Measurements from ENCODE around the gene PPOX.

PPOX gene

DNA sequence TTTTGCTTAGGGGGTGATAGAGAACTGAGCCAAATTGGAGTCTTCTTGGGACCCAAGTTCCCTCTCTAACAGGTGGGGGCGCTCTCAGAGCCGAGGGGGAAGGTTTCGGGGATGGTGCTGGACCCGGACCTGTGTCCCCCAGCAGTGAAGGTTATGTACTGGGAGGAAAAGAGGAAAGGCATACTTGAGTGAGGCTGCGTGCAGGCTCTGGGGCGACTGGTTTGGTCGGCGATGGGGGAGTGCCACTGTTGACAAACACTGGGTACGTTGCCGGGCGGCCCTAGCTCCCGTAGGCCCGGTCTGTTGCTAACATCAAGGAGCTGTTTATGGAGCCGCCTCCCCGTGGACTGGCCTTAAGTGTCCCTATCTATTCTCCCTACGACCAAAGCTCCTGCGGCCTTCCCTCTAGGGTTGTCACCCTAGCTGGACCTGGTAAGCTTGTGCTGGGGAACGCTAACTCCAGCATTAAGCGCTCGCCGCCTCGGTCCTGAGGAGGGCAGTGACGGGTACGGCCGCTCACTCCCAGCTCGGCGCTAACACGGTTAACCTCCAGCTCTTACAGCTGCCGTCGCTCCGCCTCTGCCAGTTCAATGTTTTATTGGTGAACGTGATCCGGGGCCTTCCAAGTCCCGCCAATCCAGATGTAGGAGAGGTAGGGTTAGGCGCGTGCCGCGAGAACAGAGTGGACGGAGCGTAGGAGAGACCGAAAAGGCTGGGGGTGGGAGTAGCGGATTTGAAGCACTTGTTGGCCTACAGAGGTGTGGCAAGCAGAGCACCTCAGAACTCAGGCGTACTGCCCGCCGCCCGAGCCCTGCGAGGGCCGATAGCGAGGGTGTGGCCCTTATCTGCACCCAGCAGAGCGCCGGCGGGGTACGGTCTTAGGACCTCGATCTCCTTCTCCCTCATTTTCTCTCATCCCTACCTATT lies at the start of gene PPOX:
TSS of gene PPOX (plus strand) at position 685 of the 927 bp plus-strand sequence. CDS start 422 bp downstream, outside the sequence.
- DNase-seq (ENCODE audit: low read depth) = peak; percentile 97

- peak; percentile 71 for DNase-seq (ENCODE audit: low read depth)
Measured at GRCh38 chr1:161117759-161118581, 48.3 kb upstream of the PPOX start, which contains the start of the genes NIT1 and PFDN2. Gene NIT1 (plus strand): TSS chr1:161118105. CDS start chr1:161118177, 72 bp downstream. Gene PFDN2 (minus strand): TSS chr1:161118037. CDS start chr1:161118026, 11 bp downstream.

GRCh38 chr1:161119092-161119903 lies 46.9 kb upstream of the PPOX start:
- peak; percentile 61 for DNase-seq (ENCODE audit: low read depth)

DNA sequence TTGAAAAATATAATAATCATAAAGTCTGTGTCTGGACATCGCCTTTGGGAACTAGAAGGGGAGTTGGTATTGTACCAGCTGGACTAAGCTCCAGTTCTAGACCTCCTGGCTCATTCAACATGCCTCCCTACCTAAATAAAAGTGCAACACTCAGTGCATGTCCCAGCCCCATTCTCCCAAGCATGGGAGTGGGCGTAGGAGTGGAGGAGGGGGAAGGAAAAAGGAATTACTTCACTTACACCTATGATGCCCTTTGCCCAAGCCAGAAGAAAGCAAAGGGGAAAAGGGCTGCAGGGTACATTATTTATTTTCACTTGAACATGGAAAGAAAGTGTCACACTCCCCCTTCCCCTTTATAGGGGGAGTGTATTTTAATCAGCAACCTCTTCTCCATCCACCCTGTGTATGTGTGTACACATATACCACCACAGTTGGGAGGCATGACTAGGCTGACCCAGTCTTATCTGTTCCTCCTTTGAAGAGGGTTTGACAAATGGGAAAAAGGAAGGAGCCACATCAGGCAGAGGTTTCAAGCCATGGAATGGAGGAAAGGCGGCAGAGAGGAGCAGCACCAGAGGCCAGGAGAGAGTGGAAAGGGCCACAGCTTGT lies 45.1 kb upstream of the PPOX start:
- no peak for DNase-seq (ENCODE audit: low read depth)

- DNase-seq (ENCODE audit: low read depth) = no peak
Measured at GRCh38 chr1:161121834-161122233, 44.4 kb upstream of the PPOX start.

DNA sequence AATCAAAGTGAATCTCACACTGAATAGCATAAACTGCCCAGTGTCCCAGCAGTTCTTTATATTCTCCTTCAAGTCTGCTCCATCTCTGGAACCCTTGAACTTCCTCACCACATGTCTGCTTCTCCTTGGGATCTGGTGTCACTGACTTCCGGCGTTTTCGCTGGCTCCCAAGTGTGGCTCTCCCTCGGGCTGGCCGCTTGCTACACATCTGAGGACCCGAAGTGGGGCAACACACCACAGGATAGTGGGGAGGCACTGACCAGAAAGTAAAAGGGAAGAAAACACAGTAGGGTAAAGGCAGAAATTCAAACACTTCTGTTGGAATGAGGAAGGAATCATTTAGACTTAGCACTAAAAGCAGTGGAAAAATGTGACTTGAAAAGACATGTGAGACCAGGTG lies 43.3 kb upstream of the PPOX start:
- no peak for DNase-seq (ENCODE audit: low read depth)

DNA sequence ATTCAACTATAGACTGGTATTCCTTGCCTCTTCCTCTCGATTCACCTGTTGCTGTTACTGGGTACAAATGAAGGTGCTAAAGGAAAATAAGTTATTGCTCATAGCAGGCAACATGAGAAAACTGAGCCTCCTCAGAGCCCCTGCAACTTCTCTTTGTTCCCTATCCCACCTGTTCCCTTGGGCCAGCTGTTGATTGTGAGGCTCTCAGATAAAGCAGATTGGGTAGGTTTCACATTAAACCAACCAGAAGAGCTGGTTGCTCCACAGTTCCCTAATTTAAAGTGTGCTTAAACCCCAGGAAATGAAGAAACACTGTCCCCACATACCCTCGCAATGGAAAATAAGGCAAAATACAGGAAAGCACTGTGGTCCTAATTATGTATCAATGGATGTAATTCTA lies 38.6 kb upstream of the PPOX start:
- DNase-seq (ENCODE audit: low read depth) = no peak

GRCh38 chr1:161128591-161129420 lies 37.4 kb upstream of the PPOX start:
- no peak for DNase-seq (ENCODE audit: low read depth)

GRCh38 chr1:161130266-161130665 lies 36.0 kb upstream of the PPOX start:
- DNase-seq (ENCODE audit: low read depth) = no peak

DNA sequence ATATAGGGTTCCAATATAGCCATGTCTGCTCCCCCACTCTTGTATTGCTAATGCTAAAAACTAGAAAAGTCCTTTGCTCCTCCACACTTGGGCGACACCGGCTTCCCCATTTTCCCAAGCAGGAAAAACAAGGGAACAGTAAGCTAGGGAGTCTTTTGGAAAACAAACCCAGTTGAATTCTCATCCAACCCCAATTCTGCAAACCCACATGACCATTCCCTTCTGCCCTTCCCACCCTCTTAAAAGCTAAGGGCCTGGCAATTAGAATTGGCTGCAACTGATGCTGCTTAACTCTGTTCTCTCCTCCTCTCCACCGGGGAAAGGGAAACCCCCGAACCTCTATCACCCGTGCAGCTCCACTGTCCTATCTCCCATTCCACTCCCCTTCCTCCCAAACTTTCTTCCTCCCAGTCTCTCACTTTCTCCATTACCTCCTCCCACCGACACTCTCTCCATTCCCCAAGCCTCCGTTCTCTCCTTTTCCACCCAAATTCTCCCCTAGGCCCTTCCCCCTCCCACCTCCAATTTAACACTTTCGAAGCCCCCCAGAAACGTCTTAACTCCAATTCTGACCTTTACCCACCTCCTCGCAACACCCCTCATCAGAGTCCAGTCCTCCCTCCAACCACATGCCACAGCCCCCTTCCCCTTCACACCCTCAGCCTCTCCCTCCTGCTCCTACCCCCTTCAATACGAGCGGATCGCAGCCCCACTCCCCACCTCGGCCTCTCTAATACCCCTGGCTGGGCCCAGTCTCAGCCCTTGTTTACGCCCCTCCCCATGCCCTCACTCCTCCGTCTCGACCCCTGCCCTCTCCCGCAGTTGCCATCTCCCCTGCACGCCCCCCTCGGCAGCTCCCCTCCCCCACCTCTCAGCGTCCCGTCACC lies 34.5 kb upstream of the PPOX start:
- DNase-seq (ENCODE audit: low read depth) = no peak

DNA sequence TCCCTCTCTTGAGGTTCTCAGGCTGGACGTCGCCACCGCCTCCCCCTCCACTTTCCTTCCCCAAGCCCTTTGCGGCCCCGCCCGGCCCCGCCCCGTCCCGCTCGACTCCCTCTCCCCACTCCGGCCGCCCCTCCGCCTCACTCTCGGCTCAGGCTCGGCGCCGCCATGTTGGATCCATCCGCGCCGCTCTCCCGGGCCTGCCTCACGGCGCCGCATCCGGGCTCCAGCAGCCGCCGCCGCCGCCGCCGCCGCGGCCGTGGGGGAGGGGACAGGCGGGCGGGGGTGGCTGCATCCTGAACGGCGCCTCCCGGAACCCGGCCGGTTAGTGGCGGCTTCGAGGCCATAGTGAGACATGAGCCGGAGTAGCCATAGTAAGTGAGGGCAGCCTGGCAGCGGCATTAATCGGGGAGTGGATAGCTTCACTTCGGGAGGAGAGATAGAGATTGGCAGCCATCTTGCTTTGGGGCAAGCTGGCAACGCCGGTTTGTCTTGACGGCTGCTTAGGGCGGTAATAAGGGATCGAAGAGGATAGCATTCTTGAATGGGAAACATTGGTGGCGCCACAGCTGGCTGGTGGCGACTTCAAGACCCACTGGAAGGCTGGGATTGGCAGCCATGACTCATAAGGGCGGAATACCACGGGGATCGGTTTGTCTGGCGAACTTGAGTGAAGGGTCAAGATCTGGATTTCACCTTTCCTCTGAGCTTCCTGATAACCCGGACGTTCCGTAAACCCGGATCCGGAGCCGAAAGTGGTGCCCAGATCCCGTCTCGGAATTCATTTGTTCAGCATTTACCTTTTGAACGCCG lies 33.6 kb upstream of the PPOX start, which contains the start of gene DEDD:
TSS of gene DEDD (minus strand) at position 258 of the 810 bp plus-strand sequence. CDS start 8,205 bp downstream, outside the sequence.
- DNase-seq (ENCODE audit: low read depth) = peak; percentile 95

- no peak for DNase-seq (ENCODE audit: low read depth)
Measured at GRCh38 chr1:161133220-161133740, 32.9 kb upstream of the PPOX start.

DNA sequence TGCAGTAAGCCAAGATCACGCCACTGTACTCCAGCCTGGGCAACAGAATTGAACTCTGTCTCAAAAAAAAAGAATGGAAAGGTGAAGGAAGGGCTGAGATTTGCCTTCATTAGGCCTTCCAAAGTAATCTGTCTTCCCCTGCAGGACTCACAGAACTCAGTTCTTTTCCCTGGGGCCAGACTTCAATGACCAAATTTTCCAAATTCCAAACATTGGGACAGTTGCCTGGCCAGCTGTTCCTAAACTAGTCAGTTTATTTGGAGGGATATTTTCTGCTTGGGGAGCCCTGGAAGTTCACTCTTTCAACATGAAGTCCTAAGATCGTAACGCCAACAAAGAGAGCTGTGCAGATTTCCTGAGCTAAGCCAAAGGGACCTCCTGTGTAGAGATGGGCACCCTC lies 28.3 kb upstream of the PPOX start:
- no peak for DNase-seq (ENCODE audit: low read depth)

DNA sequence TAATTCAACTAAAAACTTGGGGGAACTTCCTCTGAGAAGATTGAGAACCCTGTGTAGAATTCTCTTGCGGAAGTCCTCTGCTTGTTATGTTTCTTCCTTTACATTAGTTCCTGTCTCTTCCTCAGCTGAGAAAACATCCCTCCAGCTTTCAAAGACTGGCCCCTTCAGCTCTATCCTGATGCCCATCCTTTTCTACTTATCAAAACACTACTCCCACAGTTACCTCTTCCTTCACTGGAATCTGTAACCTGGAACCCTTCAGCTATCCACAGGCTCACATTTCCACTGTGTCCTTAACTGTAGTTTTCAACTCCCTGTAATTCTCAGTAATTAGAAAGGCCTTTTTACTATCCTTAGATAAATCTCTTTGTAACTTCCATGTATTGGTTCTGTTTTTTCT lies 27.8 kb upstream of the PPOX start:
- no peak for DNase-seq (ENCODE audit: low read depth)

GRCh38 chr1:161139766-161140165 lies 26.5 kb upstream of the PPOX start:
- DNase-seq (ENCODE audit: low read depth) = no peak

- DNase-seq (ENCODE audit: low read depth) = no peak
Measured at GRCh38 chr1:161140755-161141400, 25.3 kb upstream of the PPOX start.

- DNase-seq (ENCODE audit: low read depth) = no peak
Measured at GRCh38 chr1:161145832-161146231, 20.4 kb upstream of the PPOX start.

DNA sequence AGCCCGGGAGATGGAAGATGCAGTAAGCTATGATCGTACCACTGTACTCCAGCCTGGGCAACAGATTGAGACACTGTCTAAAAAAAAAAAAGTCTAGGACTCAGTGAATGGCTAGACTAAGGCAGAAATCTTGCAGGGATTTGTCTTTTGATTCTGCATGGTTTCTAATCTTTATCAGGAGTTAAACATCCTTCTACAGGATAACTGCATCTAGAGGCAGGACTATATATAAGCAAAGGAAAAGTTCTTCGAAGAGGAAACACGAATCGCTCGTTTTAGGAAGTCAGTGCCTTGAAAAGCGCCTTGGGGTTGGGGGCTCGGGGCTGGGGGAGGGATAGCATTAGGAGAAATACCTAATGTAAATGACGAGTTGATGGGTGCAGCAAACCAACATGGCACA lies 13.1 kb upstream of the PPOX start:
- no peak for DNase-seq (ENCODE audit: low read depth)
